Endothelial cell of umbilical vein (primary cell): ENCODE data around the gene ELK1. TPM values are rescaled to one million over a fixed set of nuclear protein-coding genes. Genes with fewer than 3 reads are reported as not detected.

Experiments used
- BruUV-seq: library from RNA; stranded (reverse); fragments of 400-500 nt; replicated peaks from 2 replicates; lab custom pipeline; 2021; lab: Mats Ljungman, UMichigan
- CTCF ChIA-PET: fragments of 300-600, 350-600 bp; sonication (Branson Sonifier 250); formaldehyde crosslinking; loops from one replicate; lab custom pipeline; 2021; ENCODE audit warnings: antibody characterized with exemption, inconsistent platforms; lab: Charles Lee
- POLR2A ChIA-PET: fragments of 300-600, 350-600 bp; sonication (Branson Sonifier 250); formaldehyde crosslinking; loops from one replicate; lab custom pipeline; 2021; ENCODE audit warnings: antibody characterized with exemption, inconsistent platforms; lab: Charles Lee
- DNase-seq: peaks from one replicate; pipeline ENCODE4 v3.0.0-alpha.2; 2011; ENCODE audit warnings: low read depth, low spot score
- FAIRE-seq: peaks from 2 replicates; lab custom pipeline; 2011; peaks lifted over from hg19 to GRCh38; lab: Jason Lieb, UNC
- H2AFZ ChIP-seq: 2 replicates; pipeline ENCODE4 v1.6.0; 2012; ENCODE audit warnings: low read depth, low read length, control low read depth, inconsistent platforms
- H3K27ac ChIP-seq: 2 replicates; pipeline ENCODE4 v1.5.1; 2011; ENCODE audit warnings: low read depth, mild to moderate bottlenecking, control low read depth, low read length, moderate library complexity; ENCODE audit not compliant: insufficient read depth
- H3K27me3 ChIP-seq, 2 experiments: 2 replicates each; pipeline versions ENCODE4 v1.6.0 to v1.6.1; 2011; ENCODE audit warnings: low read length in 2 of 2, mixed read lengths in 1 of 2; ENCODE audit not compliant: control insufficient read depth in 2 of 2, insufficient read depth in 2 of 2
- H3K36me3 ChIP-seq, 2 experiments: 2 replicates in 1 of 2; 3 replicates in 1 of 2; pipeline ENCODE4 v1.5.1; 2011; ENCODE audit warnings: low read length in 2 of 2, mild to moderate bottlenecking in 1 of 2, moderate library complexity in 1 of 2; ENCODE audit not compliant: control insufficient read depth in 2 of 2, insufficient read depth in 2 of 2; ENCODE audit errors: extremely low read depth in 1 of 2
- H3K4me1 ChIP-seq: 3 replicates; pipeline ENCODE4 v1.5.1; 2011; ENCODE audit warnings: mild to moderate bottlenecking, low read length; ENCODE audit not compliant: control insufficient read depth, insufficient read depth; ENCODE audit errors: extremely low read depth
- H3K4me2 ChIP-seq: 2 replicates; pipeline ENCODE4 v1.6.1; 2011; ENCODE audit warnings: low read length, control low read depth, mixed read lengths; ENCODE audit not compliant: insufficient read depth
- H3K4me3 ChIP-seq, 3 experiments: fragments of 200-600 bp in 1 of 3; sonication (generic), shearing (Covaris generic) in 1 of 3; replicated peaks in 1 of 3; 2 replicates each; pipeline ENCODE4 v1.5.1; 2011 to 2016; ENCODE audit warnings: control low read depth in 3 of 3, low read length in 3 of 3, mild to moderate bottlenecking in 2 of 3, inconsistent platforms in 1 of 3, low read depth in 1 of 3, moderate library complexity in 1 of 3; ENCODE audit not compliant: insufficient read depth in 1 of 3
- H3K79me2 ChIP-seq: 2 replicates; pipeline ENCODE4 v1.6.0; 2012; ENCODE audit warnings: low read length, inconsistent platforms; ENCODE audit not compliant: control insufficient read depth, insufficient read depth
- H3K9ac ChIP-seq: replicated peaks from 2 replicates; pipeline ENCODE3; 2011; ENCODE audit warnings: low read length, control low read depth; ENCODE audit not compliant: insufficient read depth; ENCODE audit errors: extremely low read depth
- H3K9me1 ChIP-seq: replicated peaks from 3 replicates; pipeline ENCODE4 v1.6.0; 2011; ENCODE audit warnings: mild to moderate bottlenecking, low read length; ENCODE audit not compliant: control insufficient read depth, insufficient read depth; ENCODE audit errors: extremely low read depth
- H3K9me3 ChIP-seq: replicated peaks from 2 replicates; pipeline ENCODE4 v1.5.1; 2012; ENCODE audit warnings: low read length, inconsistent platforms; ENCODE audit not compliant: control insufficient read depth, insufficient read depth
- H4K20me1 ChIP-seq: replicated peaks from 2 replicates; pipeline ENCODE3; 2011; ENCODE audit warnings: mild to moderate bottlenecking, low read length; ENCODE audit not compliant: control insufficient read depth, insufficient read depth; ENCODE audit errors: extremely low read depth
- EZH2 ChIP-seq: IDR thresholded peaks from 2 replicates; pipeline ENCODE4 v1.6.1; 2012; ENCODE audit warnings: borderline replicate concordance, low read depth, mild to moderate bottlenecking, moderate library complexity, low read length, inconsistent platforms; ENCODE audit not compliant: severe bottlenecking
- FOS ChIP-seq: IDR thresholded peaks from 2 replicates; pipeline ENCODE4 v1.6.1; 2011; ENCODE audit warnings: mild to moderate bottlenecking, low read length, moderate library complexity, borderline replicate concordance; ENCODE audit not compliant: insufficient read depth
- GATA2 ChIP-seq: IDR thresholded peaks from 2 replicates; pipeline ENCODE4 v1.7.0; 2011; ENCODE audit warnings: low read depth, mild to moderate bottlenecking, moderate library complexity, mixed read lengths, low read length; ENCODE audit not compliant: insufficient read length, insufficient read depth
- JUN ChIP-seq: IDR thresholded peaks from 2 replicates; pipeline ENCODE4 v1.6.1; 2011; ENCODE audit warnings: borderline replicate concordance, low read depth; ENCODE audit not compliant: insufficient read length, insufficient read depth
- MYC ChIP-seq: IDR thresholded peaks from one replicate; pipeline ENCODE4 v1.6.1; 2011; ENCODE audit warnings: mild to moderate bottlenecking, low read depth, low read length
- POLR2A ChIP-seq: IDR thresholded peaks from 2 replicates; pipeline ENCODE4 v1.6.1; 2012; ENCODE audit warnings: low read depth, mild to moderate bottlenecking, control low read depth, low read length
- POLR2AphosphoS5 ChIP-seq: IDR thresholded peaks from 2 replicates; pipeline ENCODE4 v1.6.1; 2012; ENCODE audit warnings: low read depth, mild to moderate bottlenecking, control low read depth, low read length, moderate library complexity; ENCODE audit not compliant: insufficient read depth
- dilution Hi-C: fragments of 300-500 bp; cut with MboI; formaldehyde crosslinking; loops from one replicate; pipeline ENCODE4 v1.15.0; 2019; ENCODE audit warnings: low sequenced_read_pairs; ENCODE audit not compliant: extremely low pct_ligation_motif_present
- intact Hi-C: fragments of 100-400 bp; cut with micrococcal nuclease; formaldehyde crosslinking; loops from one replicate; pipeline ENCODE4 v1.10.0; 2022
- polyA plus RNA-seq, 4 experiments: library from polyadenylated mRNA; depleted of rRNA in 3 of 4; stranded (reverse) in 3 of 4; unstranded in 1 of 4; fragments of >200 nt; gene quantifications; 2 replicates each; pipeline versions ENCODE4 v1.2.1 to v1.2.3, GENCODE V29; 2011 to 2012; ENCODE audit warnings: missing spikeins in 1 of 4
- total RNA-seq: library from RNA; stranded (reverse); gene quantifications from 2 replicates; pipeline ENCODE4 v1.2.3, GENCODE V29; 2021
- TF ChIP-seq, protein P1 (sequence below): IDR thresholded peaks from 2 replicates; pipeline ENCODE4 v1.6.1; 2011; ENCODE audit not compliant: insufficient read depth, insufficient read length
- TF ChIP-seq, protein P2 (sequence below), 2 donors: IDR thresholded peaks; 1 replicate in 1 of 2; 2 replicates in 1 of 2; pipeline ENCODE4 v1.5.1; 2011; ENCODE audit warnings: low read length in 2 of 2, mild to moderate bottlenecking in 2 of 2, moderate library complexity in 2 of 2, control low read depth in 1 of 2, inconsistent platforms in 1 of 2, low read depth in 1 of 2; ENCODE audit not compliant: insufficient read depth in 1 of 2; ENCODE audit errors: extremely low read depth in 1 of 2

The ELK1 gene
- total and polyA plus RNA-seq, 2 donors (not counting 3 experiments of a cell fraction or from before 2014, with no cell fraction given): 18.3 to 28.7 TPM

DNA sequence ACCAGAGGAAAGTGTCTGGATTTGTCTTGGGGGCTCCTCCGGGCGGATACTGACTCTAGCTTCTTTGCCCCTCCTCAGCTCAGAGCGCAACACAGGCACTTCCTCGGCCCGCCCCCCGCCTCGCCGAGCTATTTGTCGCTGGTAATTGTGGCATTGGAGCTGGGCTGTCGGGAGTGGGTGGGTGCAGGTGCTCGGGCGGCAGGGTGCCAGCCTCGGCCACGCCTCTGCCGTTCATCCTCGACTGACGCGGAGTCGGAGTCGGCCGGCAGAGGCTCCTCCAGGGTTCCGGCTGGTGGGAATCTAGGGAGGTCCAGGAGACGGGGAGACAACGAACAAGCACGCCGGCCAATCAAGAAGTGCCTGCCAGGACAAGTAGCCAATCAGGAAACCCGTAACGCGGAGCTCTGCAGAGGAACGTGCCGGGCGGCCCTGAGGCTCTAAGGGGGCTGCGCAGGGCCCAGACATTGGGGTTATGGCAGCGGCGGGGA, 26.8 kb downstream of the ELK1 start:
- Histone ChIP-seq H4K20me1 (no peaks in the 10 kb centered on the region), H3K36me3 (no peaks in the 10 kb centered on the region), H3K9me1 (no peaks in the 10 kb centered on the region), H3K9me3 (no peaks in the 10 kb centered on the region), H3K4me3 (peak overlapping the region in 1 of 3 experiments; percentile 39), H3K27me3 (peaks cover 2 to 7% of the 10 kb centered on the region in 2 experiments), H3K9ac (no peak overlapping the region), H3K4me2 (peak overlapping the region; percentile 58), H3K27ac (no peak overlapping the region), H3K4me1 (peaks cover 3% of the 10 kb centered on the region), H2AFZ (peak overlapping the region; percentile 58), H3K79me2 (no peaks in the 10 kb centered on the region)
- intact Hi-C loops: loop anchor here (5.0 kb wide), 1 partner anchor 61 kb away; the partner anchor contains the start of gene ARAF
- BruUV-seq: no TSS peak
- POLR2A ChIA-PET: no interaction called here
- CTCF ChIA-PET: no interaction called here
- TF ChIP-seq EZH2 (no peak), GATA2 (no peak), POLR2AphosphoS5 (no peak), MYC (no peak), FOS (no peak), JUN (no peak), POLR2A (no peak)
- TF ChIP-seq, protein P1, sequence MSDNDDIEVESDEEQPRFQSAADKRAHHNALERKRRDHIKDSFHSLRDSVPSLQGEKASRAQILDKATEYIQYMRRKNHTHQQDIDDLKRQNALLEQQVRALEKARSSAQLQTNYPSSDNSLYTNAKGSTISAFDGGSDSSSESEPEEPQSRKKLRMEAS: no peak
- TF ChIP-seq, protein P2, sequence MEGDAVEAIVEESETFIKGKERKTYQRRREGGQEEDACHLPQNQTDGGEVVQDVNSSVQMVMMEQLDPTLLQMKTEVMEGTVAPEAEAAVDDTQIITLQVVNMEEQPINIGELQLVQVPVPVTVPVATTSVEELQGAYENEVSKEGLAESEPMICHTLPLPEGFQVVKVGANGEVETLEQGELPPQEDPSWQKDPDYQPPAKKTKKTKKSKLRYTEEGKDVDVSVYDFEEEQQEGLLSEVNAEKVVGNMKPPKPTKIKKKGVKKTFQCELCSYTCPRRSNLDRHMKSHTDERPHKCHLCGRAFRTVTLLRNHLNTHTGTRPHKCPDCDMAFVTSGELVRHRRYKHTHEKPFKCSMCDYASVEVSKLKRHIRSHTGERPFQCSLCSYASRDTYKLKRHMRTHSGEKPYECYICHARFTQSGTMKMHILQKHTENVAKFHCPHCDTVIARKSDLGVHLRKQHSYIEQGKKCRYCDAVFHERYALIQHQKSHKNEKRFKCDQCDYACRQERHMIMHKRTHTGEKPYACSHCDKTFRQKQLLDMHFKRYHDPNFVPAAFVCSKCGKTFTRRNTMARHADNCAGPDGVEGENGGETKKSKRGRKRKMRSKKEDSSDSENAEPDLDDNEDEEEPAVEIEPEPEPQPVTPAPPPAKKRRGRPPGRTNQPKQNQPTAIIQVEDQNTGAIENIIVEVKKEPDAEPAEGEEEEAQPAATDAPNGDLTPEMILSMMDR (IDR thresholded peaks at IDR 0.05; ENCODE audit: extremely low read depth in 1 of 2, insufficient read depth in 1 of 2, low read depth in 1 of 2, low read length in 2 of 2): no peak
- peak; percentile 69 for DNase-seq
- dilution Hi-C loops: no loop called here
- peak; percentile 78 for FAIRE-seq
